CD4-positive, alpha-beta T cell treated with Interleukin-10 for 1 hour (primary cell): ENCODE data around the gene BBS4.
"Not testable (repeated sequence)": the region's sequence is repeated elsewhere in the genome, so short reads cannot be mapped to it uniquely, and the experiment has no call there.

Source experiments
- DNase-seq: peaks from one replicate; pipeline ENCODE4 v3.0.0-alpha.2; 2020

Gene BBS4

DNA sequence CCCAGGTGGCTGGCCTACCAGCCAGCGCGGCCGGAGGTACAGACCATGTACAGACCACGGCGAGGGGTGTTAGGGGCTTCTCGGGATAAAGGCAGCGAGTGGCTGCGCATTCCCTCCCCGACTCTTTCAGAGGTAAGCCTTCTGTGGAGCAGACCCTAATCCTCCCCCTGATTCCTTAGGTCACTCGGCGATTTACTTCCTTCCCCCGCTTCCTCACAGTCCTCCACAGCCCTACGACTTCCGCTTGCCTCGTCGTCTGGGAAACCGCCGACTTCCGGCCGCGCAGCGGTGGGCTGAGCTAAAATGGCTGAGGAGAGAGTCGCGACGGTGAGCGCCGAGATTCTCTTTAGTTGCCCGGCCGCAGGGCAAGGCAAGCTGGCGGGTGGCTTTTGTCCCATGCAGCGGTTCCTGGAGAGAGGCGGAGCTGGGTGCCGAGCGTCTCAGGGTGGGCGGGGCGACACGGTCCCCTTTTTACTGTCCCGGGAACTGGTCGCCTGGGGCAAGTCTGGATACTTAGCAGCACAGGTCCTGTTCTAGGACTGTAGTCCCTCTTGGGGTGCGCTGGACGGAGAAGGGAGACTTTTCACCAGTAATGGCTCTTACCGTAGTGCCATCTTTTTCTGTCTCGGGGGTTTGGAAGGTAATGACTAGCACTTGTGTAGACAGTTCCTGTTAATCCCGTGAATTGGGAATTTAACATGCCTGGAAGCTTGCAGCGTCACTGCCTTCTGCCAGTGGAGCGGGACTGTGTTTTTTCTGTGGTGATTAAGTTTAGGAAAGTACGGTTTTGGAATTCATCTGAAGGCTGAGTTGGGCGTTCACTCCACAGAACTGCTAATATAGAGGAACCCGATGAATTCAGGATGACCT, at the start of gene BBS4, which contains the start of gene HIGD2B:
TSS of gene BBS4 (plus strand) at position 283 of the 870 bp plus-strand sequence. CDS start at position 304, 21 bp downstream.
TSS of gene HIGD2B (minus strand) at position 258 of the 870 bp plus-strand sequence. CDS start 9,808 bp downstream, outside the sequence.
- peak; percentile 87 for DNase-seq

GRCh38 chr15:72636519-72637282, 49.3 kb upstream of the BBS4 start:
- peak; percentile 61 for DNase-seq

DNA sequence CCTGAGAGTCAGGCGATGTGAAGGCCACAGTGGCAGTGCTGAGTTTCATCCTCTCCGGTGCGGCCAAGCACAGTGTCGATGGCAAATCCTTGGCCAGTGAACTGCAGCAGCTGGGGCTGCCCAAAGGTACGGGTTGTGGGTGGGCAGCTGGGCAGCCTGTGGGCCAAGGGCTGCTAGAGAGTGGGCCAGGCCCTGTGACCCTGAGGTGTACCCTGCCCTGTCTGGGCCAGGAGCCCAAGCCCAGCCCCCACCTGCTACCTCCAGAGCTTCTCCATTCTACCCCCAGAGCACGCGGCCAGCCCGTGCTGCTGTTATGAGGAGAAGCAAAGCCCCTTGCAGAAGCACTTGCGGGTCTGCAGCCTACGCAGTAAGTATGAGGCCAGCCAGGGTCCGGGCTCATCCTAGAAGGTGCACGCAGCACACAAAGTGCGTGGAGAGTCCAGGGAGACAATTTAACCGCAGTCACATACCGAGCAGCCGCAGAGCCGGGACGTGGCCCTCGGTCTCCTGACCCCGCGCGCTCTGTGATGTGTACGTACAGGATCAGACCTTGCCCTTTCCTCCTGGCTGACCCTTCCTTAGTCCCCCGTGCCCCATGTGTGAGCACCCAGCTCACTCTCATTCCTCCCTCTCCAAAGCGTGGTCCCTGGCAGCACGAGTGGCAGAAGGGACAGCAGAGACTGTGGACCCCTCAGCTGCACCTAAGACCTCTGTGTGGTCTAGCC, 46.1 kb upstream of the BBS4 start:
- not testable (repeated sequence) for DNase-seq

GRCh38 chr15:72642271-72642670, 43.7 kb upstream of the BBS4 start:
- DNase-seq: not testable (repeated sequence)

DNA sequence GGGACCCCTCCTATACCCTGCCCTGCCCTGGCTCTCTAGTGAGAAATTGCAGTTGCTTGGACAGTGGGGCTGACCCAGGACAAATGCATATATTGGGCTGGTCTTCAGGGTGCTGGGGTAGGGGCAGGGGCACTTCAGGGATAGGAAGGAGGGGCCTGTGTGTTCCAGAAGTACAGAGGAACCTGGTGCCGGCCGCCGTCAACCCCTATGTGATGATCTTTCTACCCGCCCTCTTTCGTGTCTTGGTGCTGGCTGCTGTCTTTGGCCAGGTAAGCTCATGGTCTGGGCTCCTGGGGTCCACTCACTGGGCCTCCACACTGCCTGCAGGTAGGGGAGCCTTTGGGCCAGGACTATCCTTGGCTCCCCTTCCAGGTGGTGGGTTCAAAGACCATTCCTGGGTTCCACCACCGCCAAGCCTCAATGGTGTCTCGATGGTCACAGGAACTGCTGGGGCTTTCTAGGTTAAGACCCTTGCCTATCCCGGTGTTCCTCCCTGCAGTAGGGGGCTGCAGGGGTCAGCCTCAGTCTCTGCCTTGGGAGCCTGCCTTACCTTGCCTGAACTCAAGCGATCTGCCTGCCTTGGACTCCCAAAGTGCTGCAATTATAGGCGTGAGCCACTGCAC, 37.3 kb upstream of the BBS4 start:
- DNase-seq: not testable (repeated sequence)

DNA sequence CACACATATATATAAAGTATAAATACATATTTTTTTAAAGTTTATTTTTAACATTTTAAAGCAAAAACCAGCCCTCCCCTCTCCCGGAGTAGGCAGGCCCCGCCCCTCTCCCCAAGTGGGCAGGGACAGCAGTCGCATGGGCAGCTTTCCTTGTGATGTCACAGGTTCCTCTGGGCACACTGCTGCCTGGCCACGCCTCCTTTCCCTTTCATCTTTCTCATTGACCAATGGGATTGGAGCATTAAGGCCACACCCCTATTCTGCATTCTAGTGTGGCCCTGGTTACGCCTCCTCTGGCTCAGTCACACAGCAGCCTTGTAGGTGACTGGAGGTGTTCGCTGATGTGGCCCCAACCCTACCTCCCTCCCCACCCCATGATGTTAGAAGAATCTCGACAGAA, 31.6 kb upstream of the BBS4 start, which contains the start of gene GOLGA6B:
TSS of gene GOLGA6B (plus strand) at position 301 of the 400 bp plus-strand sequence. CDS start at position 342, 41 bp downstream.
- not testable (repeated sequence) for DNase-seq

DNA sequence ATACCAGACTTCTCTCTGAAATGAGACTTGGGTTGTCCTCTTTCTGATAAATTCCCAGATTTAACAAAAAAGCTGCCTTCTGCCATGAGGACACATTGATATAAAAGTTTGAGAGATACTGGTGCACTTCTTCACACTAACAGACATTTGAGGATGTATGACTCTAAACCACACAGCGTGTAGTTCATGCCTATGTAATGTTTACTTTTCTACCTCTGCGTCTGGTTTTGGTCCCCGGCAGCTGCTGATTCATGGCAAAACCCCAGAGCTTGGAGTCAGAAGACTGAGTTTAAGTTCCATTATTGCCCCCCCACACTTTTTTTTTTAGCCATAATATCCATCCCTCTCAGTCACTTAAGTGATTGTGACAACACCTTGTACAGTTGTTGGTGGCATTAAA, 30.0 kb upstream of the BBS4 start:
- not testable (repeated sequence) for DNase-seq

- DNase-seq: not testable (repeated sequence)
Measured at GRCh38 chr15:72661081-72661480, 24.9 kb upstream of the BBS4 start.

GRCh38 chr15:72663931-72664330, 22.1 kb upstream of the BBS4 start:
- DNase-seq: not testable (repeated sequence)

- not testable (repeated sequence) for DNase-seq
Measured at GRCh38 chr15:72665706-72666105, 20.3 kb upstream of the BBS4 start.

- DNase-seq: not testable (repeated sequence)
Measured at GRCh38 chr15:72669803-72670202, 16.2 kb upstream of the BBS4 start.

- DNase-seq: peak; percentile 77
Measured at GRCh38 chr15:72670656-72671352, 15.2 kb upstream of the BBS4 start.

GRCh38 chr15:72671525-72671924, 14.5 kb upstream of the BBS4 start:
- DNase-seq: no peak

GRCh38 chr15:72676838-72677237, 9.2 kb upstream of the BBS4 start:
- DNase-seq: no peak

- no peak for DNase-seq
Measured at GRCh38 chr15:72680931-72681330, 5.1 kb upstream of the BBS4 start.

GRCh38 chr15:72682772-72683171, 3.2 kb upstream of the BBS4 start:
- no peak for DNase-seq

DNA sequence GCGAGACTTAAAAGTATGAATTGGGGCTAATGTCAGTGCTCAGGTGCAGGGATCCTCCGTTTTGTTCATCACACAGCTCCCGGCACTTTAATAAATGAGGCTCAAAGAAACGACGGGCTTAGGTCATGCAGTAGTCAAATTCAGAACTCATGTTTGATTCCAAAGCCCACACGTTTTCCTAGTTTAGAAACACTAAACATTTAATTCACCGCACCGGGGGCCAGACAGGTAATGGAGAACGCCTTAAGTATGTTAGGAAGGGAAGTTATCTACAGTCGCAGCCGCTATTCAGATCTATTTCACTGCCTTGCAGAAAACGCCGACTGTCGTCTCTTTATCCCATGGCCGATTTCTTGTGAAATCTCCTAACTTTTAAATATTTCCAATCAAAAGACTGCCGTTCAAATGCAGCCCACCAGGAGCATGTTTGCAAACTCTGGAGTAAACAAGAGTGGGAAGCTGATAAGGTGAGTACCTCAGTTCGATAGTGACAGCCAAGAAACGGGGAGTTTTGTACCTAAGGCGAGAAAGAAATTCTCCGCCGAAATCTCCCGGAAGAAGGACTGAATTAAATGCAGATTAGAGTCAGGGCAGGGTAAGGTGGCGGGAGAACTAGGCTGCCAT, 594 bp upstream of the BBS4 start:
- DNase-seq: no peak

DNA sequence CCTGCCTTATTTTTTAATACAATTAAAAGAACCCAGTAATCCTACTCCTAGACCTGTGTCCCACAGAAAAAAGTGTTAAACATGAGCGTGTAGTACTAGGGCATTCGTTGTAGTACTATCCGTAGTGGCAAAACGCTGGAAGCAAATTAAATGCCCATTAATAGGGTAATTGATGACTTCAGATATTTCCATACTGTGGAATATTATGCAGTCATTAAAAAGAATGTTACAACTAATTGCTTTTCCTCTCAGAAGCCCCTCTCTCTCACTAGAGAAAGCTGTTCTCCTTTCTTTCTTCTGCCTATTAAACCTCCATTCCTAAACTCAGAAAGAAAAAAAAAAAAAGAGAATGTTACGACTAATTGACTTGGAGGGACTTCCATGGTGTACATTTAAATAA, 2.7 kb downstream of the BBS4 start:
- no peak for DNase-seq

GRCh38 chr15:72690938-72691337, 4.9 kb downstream of the BBS4 start:
- no peak for DNase-seq

DNA sequence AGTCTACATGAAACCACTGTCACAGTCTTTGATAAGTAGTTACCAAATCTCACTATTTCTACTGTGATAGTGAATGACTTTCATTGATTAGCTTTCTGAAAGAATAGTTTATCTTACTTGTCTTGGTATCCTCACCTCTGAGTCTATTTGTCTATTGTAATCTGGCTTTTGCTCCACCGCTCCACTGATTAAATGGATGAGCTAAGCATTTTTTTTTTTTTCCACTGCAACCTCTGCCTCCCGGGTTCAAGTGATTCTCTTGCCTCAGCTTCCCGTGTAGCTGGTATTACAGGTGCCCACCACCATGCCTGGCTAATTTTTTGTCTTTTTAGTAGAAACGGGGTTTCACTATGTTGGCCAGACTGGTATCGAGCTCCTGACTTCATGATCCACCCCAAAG, 12.9 kb downstream of the BBS4 start:
- DNase-seq: no peak

- DNase-seq: no peak
Measured at GRCh38 chr15:72700076-72700475, 14.1 kb downstream of the BBS4 start.
